T-helper 22 cell (primary cell): ENCODE measurements around the gene VSIR.

Experiments used
- DNase-seq: peaks from one replicate; pipeline ENCODE4 v3.0.0-alpha.2; 2020; ENCODE audit warnings: low read depth

VSIR gene

DNA sequence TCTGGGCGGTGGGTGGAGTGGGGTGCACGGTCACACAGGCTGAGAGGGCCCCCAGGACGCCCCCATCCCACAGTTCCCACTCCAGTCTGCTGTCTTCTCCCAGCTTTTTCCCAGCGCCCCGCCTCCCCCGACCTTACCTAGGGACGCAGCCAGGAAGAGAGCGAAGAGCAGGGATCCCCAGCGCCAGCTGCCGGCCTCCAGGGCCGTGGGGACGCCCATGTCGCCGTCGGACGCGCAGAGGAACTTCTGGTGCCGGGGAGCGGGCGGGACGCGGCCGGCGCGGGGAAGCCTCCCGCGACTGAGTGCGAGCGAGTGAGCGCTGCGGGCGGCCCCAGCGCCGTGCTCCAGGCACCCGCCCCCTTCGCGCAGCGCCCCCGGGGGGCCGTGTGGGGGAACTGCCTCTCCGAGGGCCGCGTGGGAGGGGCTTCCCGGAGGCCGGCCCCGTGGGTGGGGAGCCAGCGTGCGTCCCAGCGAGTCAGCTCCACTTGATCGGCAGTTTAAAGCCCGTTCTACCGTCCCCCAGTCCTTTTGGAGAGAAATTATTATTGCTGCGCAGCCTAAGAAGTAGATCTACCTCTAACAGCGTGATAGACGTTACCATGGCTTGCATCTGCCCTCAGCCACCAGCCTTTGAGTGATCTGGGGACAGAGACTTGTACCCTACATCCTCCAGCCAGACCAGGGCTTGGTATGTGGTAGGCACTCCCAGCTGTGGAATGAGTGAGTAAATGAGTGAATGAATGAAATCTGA, at the start of gene VSIR:
Gene VSIR, minus strand, starts transcription at position 300 of the 751 bp plus-strand sequence. Its CDS starts 81 bp downstream, at position 219.
- peak; percentile 83 for DNase-seq

DNA sequence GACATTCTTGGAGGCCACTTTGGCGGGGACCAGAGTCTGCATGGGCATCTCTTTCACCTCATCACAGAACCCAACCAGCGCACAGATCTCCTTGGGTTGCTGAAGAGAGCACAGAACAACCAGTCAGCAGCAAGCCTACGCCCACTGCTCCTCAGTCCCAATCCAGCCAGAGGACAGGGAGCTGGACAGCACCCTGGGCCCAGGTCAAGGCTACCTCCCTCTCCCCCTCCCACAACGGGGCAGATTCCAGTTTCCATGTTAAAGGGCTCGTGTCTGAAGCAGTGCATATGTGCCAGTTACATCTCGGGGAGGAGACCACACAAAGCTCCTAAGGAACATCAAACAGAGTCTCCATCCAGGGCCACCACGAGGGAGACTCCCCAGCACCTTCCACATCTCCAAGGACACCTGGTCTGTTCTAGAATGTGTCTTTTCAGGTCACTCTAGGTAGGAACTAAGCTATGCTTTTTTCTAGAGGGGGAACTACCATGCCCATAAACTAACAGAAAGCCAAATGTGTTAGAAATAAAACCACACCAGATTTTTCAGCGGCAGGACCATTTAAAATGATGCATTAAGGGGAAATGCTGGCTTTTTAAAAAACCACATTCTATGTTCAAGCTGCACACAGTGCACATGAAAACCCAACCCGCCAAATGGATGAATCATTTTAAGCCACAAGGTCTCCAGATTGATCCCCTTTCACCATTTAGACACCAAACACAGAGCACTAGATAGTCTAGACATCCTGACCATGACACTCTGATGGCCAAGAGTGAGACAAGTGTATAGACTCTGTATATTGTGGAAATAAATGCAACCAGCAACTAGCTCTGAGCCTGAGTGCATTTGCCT, 48.8 kb upstream of the VSIR start:
- no peak for DNase-seq

DNA sequence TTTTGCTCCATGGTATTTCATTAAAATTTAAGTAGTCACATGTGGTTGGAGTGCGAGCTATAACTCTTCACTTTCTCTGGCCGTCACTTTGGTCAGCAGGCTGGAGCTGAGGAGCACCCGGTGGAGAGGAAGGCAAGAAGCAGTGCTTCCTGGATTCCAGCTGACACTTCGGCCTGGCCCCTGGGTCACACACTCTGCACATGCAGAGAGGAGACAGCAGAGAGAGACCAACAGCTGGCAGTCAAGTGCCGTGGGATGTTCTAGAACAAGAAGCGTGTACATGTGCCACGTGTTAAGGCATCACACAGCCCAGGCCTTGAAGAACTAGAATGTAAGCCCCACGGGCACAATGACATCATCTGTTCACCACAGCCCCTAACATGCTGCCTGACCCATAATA, 47.6 kb upstream of the VSIR start:
- DNase-seq = no peak

DNA sequence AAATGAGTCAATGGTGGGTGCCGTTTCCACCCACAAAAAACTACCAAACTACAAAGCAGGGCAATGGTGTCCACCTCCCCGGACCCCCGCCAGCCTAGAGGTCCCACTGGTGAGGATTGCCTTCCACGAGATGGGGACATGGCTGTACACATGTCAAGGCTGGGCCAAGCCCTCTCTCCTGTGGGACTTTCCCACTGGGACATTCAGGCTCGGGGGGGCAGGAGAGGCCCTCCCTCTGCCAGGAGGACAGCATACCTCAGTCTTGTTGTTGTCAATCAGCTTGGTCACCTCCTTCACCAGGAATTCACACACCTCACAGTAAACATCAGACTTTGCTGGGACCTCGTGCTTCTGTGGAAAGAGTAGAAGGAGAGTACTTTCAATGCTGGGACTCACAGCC, 46.7 kb upstream of the VSIR start:
- no peak for DNase-seq

DNA sequence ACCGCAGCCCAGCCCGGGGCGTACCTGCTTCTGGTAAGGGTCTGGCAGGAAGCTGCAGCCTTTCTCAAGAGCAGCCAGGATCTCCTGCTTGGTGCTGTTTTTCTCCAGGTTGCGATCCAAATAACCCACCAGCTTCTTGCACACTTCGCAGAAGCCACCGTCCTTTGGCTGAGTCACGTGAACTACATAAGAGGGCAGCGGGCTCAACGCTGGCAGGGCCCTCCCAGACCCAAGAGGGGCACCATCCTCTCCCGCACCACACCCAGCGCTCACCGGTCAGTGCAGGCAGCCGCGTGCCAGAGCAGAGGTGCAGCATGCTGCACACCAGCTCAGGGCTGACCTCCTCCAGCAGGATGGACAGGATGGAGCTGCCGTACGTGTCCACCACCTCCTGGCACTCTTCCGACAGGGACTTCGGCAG, 46.1 kb upstream of the VSIR start:
- no peak for DNase-seq

DNA sequence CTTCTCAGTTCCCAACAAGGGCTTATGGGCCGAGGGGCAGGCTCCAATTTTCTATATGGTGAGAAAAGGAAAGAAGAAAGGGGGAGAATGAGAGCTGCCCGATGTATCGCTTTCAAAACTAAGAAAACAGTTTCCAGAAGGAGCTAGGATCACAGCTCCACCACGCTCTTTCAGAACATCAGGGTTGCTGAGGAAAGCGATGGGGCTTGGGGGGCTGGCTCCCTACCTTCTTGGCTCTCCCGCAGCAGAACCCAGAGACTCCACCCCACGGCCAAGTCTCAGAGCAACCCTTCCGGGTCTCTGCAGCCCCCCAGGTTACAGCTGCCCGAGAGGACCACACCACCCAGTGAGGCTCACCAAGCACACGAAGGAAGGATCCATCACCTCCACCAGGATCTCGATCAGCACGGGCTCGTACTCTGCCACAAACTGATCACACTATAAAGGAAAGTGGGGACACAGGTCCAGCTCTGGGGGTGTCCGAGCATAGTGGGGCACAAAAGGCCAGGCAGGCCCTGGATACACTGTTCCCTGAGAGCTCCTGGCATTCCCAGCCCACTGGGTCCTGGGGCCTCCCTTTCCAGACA, 45.4 kb upstream of the VSIR start:
- DNase-seq = no peak

DNA sequence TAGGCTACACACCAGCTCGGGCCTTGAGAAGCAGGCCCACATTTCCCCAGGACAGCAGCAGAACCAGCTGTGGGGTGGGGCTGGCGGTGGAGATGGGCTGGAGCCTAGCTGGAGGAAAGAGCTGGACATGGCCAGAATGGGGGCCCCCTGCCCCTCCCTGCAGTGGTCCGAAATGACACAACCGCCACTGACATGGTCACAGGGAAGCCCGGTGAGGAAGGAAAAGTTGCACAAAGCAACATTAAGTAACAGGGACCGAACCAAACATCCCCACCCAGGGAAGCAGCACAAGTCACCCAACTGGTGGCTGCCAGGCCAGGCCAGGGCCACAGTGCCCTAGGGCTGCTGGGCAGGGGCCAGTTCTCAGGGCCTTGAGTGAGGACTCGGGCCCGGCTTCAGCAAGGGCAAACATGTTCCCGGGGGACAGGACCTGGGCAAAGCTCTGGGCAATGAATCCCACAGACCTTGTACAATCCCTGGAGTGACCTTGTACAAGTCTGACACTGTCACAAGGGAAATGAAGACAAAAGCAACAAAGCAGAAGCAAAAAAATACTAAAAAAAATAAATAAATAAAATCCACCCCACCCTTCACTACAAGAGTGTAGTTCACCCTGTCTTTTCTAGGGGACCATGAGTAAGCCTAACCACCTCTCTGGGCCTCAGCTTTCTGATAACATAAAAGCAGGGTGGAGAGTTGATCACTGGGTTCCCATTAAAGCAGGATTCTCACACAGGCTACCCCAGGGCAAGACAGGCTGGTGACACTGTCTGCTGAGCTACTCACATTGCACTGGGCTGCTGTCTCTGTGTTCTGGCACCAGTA, 44.7 kb upstream of the VSIR start:
- DNase-seq = no peak

DNA sequence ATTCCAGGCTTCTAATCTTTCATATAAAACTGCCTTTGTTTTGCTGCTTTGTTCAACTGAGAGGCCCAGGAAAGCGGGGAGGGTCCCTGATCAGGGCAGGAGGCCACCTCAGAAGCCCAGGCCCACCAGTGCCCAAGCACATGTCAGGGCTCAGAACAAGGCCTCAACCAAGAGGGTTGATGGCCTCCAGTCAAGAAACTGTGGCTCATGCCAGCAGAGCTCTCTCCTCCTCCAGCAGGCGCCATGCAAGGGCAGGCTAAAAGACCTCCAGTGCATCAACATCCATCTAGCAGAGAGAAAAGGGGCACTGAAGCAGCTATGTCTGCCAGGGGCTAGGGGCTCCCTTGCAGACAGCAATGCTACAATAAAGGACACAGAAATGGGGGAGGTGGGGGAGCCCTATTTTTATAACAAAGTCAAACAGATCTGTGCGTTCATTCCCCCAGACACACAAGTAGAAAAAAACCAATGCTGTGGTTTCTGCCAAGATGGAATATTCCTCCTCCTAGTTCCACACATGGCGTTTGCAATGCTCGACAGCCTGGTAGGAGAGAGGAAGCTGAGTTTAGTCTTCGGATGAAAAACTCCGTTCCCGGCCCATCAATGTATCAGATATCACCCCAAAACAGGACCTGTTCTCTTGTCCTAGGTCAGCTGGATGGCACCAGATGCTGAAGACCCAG, 43.8 kb upstream of the VSIR start:
- no peak for DNase-seq

DNA sequence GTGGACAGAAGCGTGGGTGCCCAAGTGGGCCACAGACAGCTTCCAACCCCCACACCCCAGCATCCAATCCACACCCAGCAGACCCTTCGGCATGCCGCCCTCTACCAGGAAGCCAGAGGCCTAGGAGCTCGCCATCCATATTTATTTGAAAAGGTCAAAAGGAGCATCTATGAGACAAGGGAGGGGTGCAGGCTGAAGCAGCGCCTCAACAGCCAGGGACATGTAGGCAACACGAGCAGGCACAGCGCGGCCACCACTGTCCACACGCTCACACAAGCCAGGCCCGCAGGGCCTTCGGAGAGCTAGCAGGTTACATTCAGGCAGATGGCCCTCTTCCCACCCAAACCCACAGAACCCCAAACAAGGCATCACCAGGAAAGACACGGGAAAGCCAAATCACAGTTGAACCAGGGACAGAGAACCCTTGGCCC, 43.1 kb upstream of the VSIR start:
- no peak for DNase-seq

DNA sequence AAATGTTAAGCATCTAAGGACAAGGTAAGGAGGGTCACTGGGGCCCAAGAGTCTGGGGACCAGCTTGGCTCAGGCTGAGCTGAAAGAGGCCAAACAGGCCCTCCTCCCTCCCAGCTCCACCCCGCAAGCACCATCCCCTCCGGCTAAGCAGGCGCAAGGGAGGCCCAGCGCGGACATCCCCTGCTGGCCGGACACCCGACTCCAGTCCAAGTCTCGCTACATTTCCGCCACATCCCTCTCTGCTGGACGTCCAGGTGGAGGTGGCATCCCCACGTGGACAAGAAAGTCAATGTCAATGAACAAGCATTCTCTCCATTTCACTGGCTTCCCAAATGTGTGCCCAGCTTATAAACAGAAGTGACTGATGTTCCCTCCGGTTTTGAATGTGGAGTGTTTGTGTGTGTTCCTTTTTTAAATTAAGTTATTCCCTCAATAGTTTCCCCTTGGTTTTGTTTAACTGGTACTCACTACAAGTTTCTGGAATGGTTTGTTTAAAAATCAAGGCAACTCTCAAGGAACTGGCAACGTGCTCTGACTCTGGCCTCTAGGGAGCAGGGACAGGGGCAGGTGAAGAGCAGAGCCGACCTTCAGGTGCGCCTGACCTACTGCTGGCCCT, 42.3 kb upstream of the VSIR start:
- DNase-seq = no peak

DNA sequence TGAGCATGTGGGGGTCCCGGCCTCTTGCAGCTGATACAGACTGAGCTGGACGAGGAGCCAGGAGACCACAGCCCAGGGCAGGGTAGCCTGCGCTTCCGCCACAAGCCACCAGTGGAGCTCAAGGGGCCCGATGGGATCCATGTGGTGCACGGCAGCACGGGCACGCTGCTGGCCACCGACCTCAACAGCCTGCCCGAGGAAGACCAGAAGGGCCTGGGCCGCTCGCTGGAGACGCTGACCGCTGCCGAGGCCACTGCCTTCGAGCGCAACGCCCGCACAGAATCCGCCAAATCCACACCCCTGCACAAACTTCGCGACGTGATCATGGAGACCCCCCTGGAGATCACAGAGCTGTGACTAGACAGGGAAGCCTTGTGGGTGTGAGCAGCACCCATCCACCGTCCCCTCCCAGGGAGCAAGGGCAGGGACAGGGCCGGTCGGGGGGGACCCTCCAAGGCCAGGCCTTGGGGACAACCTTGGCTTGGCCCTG, 41.6 kb upstream of the VSIR start:
- DNase-seq = no peak

DNA sequence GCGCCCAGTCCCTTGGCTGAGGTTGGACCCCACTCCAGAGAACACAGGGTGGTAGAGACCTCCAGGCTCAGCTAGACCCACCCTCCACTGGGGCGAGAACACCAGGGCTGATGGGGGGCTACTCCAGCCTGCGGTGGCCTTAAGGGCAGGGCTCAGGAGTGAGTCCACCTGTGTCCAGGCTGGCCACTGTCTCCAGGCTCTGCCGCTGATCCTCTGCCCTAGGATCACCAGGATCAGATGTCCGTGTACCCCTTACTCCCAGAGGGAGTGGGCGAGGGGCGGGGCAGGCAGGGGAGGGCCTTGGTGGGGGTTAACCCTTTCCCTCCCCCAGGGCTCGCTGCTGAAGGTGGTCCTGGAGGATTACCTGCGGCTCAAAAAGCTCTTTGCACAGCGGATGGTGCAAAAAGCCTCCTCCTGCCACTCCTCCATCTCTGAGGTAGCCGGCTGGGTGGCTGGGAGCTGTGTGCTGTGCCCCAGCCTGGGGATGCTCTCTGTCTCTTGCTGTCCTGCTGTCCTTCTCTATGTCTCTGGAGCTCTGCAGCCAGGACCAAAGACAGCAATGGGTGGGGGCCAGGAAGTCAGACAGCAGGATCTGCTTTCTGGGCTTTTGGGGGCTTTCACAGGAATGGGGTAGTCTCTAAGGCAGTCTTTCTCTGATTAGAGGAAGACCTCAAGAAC, 39.7 kb upstream of the VSIR start:
- DNase-seq = no peak

DNA sequence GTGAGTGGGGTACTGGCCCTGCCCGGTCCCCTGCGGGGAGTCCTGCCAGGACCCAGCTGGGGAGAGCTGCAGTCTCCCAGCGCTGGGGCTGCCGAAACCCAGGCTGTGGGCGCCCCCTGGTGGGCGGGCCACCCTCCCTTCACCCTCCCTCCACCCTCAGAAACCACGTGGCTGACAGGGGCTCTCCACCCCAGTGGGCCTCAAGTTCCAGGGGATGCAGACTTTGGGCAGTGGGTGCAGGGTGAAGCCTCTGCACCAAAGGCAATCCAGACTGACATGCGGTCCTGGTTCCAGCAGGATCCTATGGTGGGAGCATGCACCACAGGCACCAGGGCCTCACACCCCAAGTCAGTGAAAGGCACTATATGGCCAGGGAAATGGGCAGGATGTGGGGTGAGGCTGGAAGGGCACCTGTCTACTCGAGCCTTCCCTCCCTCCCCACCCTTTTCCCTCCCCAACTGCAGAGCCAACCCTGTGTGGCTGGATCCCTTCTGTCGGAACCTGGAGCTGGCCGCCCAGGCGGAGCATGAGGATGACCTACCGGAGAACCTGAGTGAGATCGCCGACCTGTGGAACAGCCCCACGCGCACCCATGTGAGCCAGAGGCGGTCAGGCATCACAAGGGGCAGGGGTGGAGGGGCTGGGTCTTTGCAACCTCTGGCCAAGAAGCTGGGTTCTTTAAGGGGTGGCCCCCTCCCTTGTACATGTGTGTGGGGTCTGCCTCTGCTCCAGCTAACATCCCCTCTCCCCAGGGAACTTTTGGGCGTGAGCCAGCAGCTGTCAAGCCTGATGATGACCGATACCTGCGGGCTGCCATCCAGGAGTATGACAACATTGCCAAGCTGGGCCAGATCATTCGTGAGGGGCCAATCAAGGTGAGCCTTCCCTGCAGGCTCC, 38.9 kb upstream of the VSIR start:
- peak; percentile 45 for DNase-seq

DNA sequence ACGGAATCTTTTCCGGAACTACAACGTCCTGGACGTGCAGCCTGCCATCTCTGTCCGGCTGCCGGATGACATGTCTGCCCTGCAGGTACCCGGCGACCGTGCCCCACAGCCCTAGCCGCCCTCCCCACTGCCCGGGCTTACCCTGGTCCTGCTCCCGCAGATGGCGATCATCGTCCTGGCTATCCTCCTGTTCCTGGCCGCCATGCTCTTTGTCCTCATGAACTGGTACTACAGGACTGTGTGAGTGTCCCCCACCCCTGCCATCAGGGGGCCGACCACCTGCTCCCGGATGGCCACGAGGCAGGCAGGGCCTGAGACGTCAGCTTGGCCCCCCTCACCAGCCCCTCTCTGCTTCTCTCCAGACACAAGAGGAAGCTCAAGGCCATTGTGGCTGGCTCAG, 38.0 kb upstream of the VSIR start:
- no peak for DNase-seq

DNA sequence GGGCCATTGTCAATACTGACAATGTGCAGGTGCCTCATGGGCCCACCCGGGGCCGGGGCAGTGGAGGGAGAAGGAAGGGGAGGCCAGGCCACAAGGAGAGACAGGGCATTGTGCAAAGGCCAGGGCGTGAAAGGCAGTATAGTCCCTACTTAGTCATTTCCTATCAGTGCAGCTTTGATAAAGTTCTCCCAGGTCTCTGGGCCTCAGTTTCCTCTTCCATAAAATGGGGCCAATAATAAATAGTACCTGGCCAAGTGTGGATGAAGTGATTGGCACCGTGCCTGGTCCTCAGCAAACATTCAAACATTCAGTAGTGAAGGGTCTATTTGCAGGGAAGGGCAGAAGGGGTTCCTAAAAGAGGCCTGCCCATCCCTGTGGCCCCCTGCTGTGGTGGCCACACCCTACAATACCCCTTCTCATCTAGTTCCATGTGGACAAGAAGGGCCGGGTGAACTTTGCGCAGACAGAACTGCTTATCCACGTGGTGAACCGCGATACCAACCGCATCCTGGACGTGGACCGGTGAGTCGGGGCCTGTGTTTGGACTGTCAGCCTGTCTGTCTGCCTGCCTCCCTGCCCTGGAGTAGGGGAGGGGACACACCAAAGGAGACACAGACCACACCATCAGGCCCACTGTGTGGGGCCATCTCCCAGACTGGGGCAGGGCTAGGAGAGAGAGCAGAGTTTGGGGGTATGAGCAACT, 36.9 kb upstream of the VSIR start:
- no peak for DNase-seq

DNA sequence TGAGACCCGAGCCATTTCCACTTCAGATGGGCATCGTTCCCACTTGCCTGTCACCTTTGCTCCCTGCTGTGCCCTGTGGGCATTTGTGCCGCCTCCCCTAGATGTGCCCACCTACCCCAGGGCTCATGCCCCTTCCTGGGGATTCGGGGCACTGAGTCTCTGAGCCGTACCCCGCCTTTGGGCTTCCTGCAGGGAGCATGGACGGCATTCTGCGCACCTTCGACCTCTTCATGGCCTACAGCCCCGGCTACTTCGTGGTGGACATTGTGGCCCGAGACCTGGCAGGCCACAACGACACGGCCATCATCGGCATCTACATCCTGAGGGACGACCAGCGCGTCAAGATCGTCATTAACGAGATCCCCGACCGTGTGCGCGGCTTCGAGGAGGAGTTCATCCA, 36.3 kb upstream of the VSIR start:
- DNase-seq = no peak

DNA sequence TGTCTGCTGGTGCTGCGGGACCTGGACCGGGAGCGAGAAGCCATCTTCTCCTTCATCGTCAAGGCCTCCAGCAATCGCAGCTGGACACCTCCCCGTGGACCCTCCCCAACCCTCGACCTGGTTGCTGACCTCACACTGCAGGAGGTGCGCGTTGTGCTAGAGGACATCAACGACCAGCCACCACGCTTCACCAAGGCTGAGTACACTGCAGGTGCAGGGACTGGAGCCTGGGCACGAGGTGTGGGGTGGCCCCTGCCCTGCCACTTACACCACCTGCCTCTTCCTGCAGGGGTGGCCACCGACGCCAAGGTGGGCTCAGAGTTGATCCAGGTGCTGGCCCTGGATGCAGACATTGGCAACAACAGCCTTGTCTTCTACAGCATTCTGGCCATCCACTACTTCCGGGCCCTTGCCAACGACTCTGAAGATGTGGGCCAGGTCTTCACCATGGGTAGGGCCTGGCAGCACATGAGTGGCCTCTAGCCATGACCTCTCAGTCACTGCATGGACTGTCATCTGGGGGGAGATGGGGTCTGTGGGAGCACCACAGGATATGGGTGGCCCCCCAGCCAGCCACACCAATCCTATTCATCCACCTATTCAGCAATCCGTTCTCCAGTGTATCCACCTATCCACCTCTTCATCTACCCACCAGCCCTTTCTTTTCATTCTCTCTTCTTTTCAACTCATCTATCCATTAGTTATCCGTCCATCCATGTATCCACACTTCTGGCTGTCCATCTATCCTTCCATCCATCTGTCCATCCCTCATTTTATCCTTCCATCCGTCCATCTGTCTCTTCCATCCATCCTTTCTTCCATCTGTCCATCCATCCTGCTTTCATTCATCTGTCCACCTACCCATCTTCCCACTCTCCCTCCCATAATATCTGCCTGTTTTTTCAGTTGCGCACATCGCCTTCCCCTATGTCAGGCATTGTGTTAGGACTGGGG, 34.5 kb upstream of the VSIR start:
- no peak for DNase-seq
